GM12878 (cell line): ENCODE measurements around the gene FAM171A1. TPM values are rescaled to one million over a fixed set of nuclear protein-coding genes. Genes with fewer than 3 reads are reported as not detected.
A peak's percentile ranks its signal among the peaks of the same experiment; 100 is the strongest.

Source experiments
- ATAC-seq: fragments of 200-7000 bp; cut with Tn5 transposase; 3 replicates; pipeline ENCODE4 v1.9.1; 2020; ENCODE audit warnings: mild to moderate bottlenecking, moderate library complexity
- BruUV-seq: library from RNA; stranded (reverse); fragments of 400-500 nt; replicated peaks from 2 replicates; lab custom pipeline; 2021; lab: Mats Ljungman, UMichigan
- CTCF ChIA-PET: fragments of 300-600 bp; sonication (Branson Sonifier 250); formaldehyde crosslinking; extraction: SDS; loops from one replicate; lab custom pipeline; 2021; ENCODE audit warnings: inconsistent platforms; lab: Yijun Ruan, JAX
- POLR2A ChIA-PET: fragments of 350-600 bp; formaldehyde crosslinking; extraction: SDS; loops from one replicate; lab custom pipeline; 2021; ENCODE audit warnings: inconsistent platforms; lab: Charles Lee
- RAD21 ChIA-PET: fragments of 300-600 bp; sonication (Branson Sonifier 250); formaldehyde crosslinking; loops from one replicate; lab custom pipeline; 2023; ENCODE audit warnings: antibody characterized with exemption; ENCODE audit not compliant: unreplicated experiment; lab: Charles Lee
- SMC1A ChIA-PET: fragments of 300-600 bp; sonication (Branson Sonifier 250); formaldehyde crosslinking; loops from one replicate; lab custom pipeline; 2023; ENCODE audit not compliant: unreplicated experiment, uncharacterized antibody; lab: Charles Lee
- DNase-seq: peaks from one replicate; pipeline ENCODE4 v3.0.0-alpha.2; 2011; ENCODE audit warnings: low read depth, low spot score
- FAIRE-seq: peaks from 3 replicates; lab custom pipeline; 2011; peaks lifted over from hg19 to GRCh38; lab: Jason Lieb, UNC
- H2AFZ ChIP-seq: 2 replicates; pipeline ENCODE4 v1.6.0; 2011; ENCODE audit warnings: low read depth, low read length, control low read depth; ENCODE audit not compliant: control insufficient read depth
- H3K27ac ChIP-seq: 2 replicates; pipeline ENCODE4 v1.5.1; 2011; ENCODE audit warnings: control low read depth; ENCODE audit not compliant: control insufficient read depth, insufficient read depth
- H3K27me3 ChIP-seq, 2 experiments: replicated peaks in 1 of 2; 2 replicates each; pipeline versions ENCODE4 v1.6.0 to v1.6.1; 2011; ENCODE audit warnings: low read length in 1 of 2; ENCODE audit not compliant: control insufficient read depth in 2 of 2, insufficient read depth in 2 of 2
- H3K36me3 ChIP-seq, 2 experiments: 2 replicates each; pipeline ENCODE4 v1.5.1; 2011; ENCODE audit warnings: low read length in 1 of 2; ENCODE audit not compliant: control insufficient read depth in 2 of 2, insufficient read depth in 2 of 2
- H3K4me1 ChIP-seq: 2 replicates; pipeline ENCODE4 v1.6.1; 2011; ENCODE audit warnings: mild to moderate bottlenecking, low read length, moderate library complexity, mixed read lengths; ENCODE audit not compliant: control insufficient read depth, insufficient read depth
- H3K4me2 ChIP-seq: 2 replicates; pipeline ENCODE4 v1.6.0; 2011; ENCODE audit warnings: control low read depth; ENCODE audit not compliant: control insufficient read depth, insufficient read depth
- H3K4me3 ChIP-seq: fragments of 200-600 bp; sonication (generic); 2 replicates; pipeline ENCODE4 v1.5.1; 2016
- H3K79me2 ChIP-seq: 2 replicates; pipeline ENCODE4 v1.6.0; 2011; ENCODE audit warnings: low read length; ENCODE audit not compliant: control insufficient read depth, insufficient read depth
- H3K9ac ChIP-seq: 2 replicates; pipeline ENCODE4 v1.8.0; 2011; ENCODE audit warnings: low read length, control low read depth, mixed read lengths; ENCODE audit not compliant: control insufficient read depth, insufficient read depth
- H3K9me3 ChIP-seq: replicated peaks from 3 replicates; pipeline ENCODE4 v1.5.1; 2011; ENCODE audit warnings: mild to moderate bottlenecking, low read length; ENCODE audit not compliant: control insufficient read depth, insufficient read depth
- H4K20me1 ChIP-seq: 2 replicates; pipeline ENCODE4 v1.6.0; 2011; ENCODE audit not compliant: control insufficient read depth, insufficient read depth
- BHLHE40 ChIP-seq, 2 experiments: fragments of 450-650 bp in 1 of 2; IDR thresholded peaks; 2 replicates each; pipeline ENCODE4 v1.6.1; 2011 to 2017; ENCODE audit warnings: low read depth in 2 of 2, borderline replicate concordance in 1 of 2, improper control_type of control experiment in 1 of 2, low read length in 1 of 2, mild to moderate bottlenecking in 1 of 2
- EP300 ChIP-seq, 2 experiments: fragments of 150-350 bp in 1 of 2; IDR thresholded peaks; 2 replicates each; pipeline ENCODE4 v1.6.1; 2011 to 2012; ENCODE audit warnings: low read depth in 2 of 2, low read length in 2 of 2, borderline replicate concordance in 1 of 2, improper control_type of control experiment in 1 of 2, inconsistent platforms in 1 of 2; ENCODE audit not compliant: control insufficient read depth in 1 of 2
- ESRRA ChIP-seq: IDR thresholded peaks from 2 replicates; pipeline ENCODE4 v1.6.1; 2012; ENCODE audit warnings: mild to moderate bottlenecking, low read length, improper control_type of control experiment
- NKRF ChIP-seq: fragments of 450-650 bp; conservative IDR thresholded peaks from 2 replicates; pipeline ENCODE4 v1.6.1; 2017; ENCODE audit warnings: mild to moderate bottlenecking, moderate library complexity
- NR2C2 ChIP-seq: IDR thresholded peaks from 2 replicates; pipeline ENCODE4 v1.6.1; 2011; ENCODE audit warnings: borderline replicate concordance, low read depth; ENCODE audit not compliant: control insufficient read depth, insufficient read length
- RAD21 ChIP-seq: IDR thresholded peaks from 2 replicates; pipeline ENCODE4 v1.6.1; 2011; ENCODE audit warnings: mild to moderate bottlenecking, low read depth, low read length, moderate library complexity; ENCODE audit not compliant: insufficient read depth
- RAD51 ChIP-seq: fragments of 450-650 bp; IDR thresholded peaks from 2 replicates; pipeline ENCODE4 v1.6.1; 2016; ENCODE audit warnings: moderate library complexity, mild to moderate bottlenecking, inconsistent platforms
- SREBF2 ChIP-seq: IDR thresholded peaks from 2 replicates; pipeline ENCODE4 v1.6.1; 2012; ENCODE audit warnings: mild to moderate bottlenecking, low read length
- TARDBP ChIP-seq: IDR thresholded peaks from 2 replicates; pipeline ENCODE4 v1.6.1; 2016; ENCODE audit warnings: borderline replicate concordance
- ZBED1 ChIP-seq: IDR thresholded peaks from 2 replicates; pipeline ENCODE4 v1.6.1; 2016; ENCODE audit warnings: borderline replicate concordance
- ZBTB11 ChIP-seq: fragments of 450-650 bp; formaldehyde crosslinking; IDR thresholded peaks from 2 replicates; pipeline ENCODE4 v1.5.0; 2022; ENCODE audit warnings: mild to moderate bottlenecking, missing genetic modification characterization
- WGBS: methylation state at CpG from one replicate; pipeline ENCODE4 v1.1.6; 2016; ENCODE audit warnings: low lambda C conversion rate; ENCODE audit not compliant: insufficient replicate concordance, insufficient coverage; ENCODE audit errors: missing lambda C conversion rate; 5-methylcytosine and 5-hydroxymethylcytosine counted together
- in situ Hi-C: fragments of 300-500 bp; cut with MboI; formaldehyde crosslinking; loops from 9 replicates; pipeline ENCODE4 v1.14.3; 2018; ENCODE audit warnings: mixed read lengths
- intact Hi-C: fragments of 100-400 bp; cut with micrococcal nuclease; formaldehyde crosslinking; loops from one replicate; pipeline ENCODE4 v1.14.2; 2022; ENCODE audit not compliant: unreplicated experiment
- polyA plus RNA-seq, 11 experiments: library from polyadenylated mRNA; depleted of rRNA in 4 of 11; unstranded in 6 of 11; stranded (reverse) in 5 of 11; fragments of >200 nt; fragmentation: Nextera tagmentation in 4 of 11; fragmentation: Illumina TruSeq in 1 of 11; extraction: Ambion mirVana in 4 of 11; extraction: Trizol in 1 of 11; gene quantifications; 1 replicate in 1 of 11; 2 replicates in 10 of 11; pipeline versions ENCODE4 v1.2.1 to v1.2.3, GENCODE V29; 2011 to 2016; ENCODE audit warnings: inconsistent platforms in 2 of 11, missing spikeins in 2 of 11, low read depth in 1 of 11
- total RNA-seq, 4 experiments: library from RNA; depleted of rRNA in 3 of 4; stranded (reverse); fragments of >200 nt in 3 of 4; fragmentation: Illumina TruSeq in 1 of 4; extraction: Trizol in 1 of 4; gene quantifications; 2 replicates each; pipeline versions ENCODE4 v1.2.1 to v1.2.3, GENCODE V29; 2013 to 2021
- TF ChIP-seq, protein P1 (sequence below): IDR thresholded peaks from 2 replicates; pipeline ENCODE4 v1.6.1; 2011; ENCODE audit warnings: borderline replicate concordance, low read depth, mild to moderate bottlenecking, moderate library complexity, mixed read lengths, low read length; ENCODE audit not compliant: insufficient read depth; ENCODE audit errors: extremely low read length

The FAM171A1 gene
- total and polyA plus RNA-seq, 10 of the 15 experiments (the other 5 are each of a cell fraction or from before 2014, with no cell fraction given), result 0.05 to 0.28 (median 0.10) TPM; not detected in 1

GRCh38 chr10:15254808-15255648 lies 116.1 kb downstream of the FAM171A1 start (continued):
- TF ChIP-seq, protein P1, sequence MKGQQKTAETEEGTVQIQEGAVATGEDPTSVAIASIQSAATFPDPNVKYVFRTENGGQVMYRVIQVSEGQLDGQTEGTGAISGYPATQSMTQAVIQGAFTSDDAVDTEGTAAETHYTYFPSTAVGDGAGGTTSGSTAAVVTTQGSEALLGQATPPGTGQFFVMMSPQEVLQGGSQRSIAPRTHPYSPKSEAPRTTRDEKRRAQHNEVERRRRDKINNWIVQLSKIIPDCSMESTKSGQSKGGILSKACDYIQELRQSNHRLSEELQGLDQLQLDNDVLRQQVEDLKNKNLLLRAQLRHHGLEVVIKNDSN, result no peak
- TF ChIP-seq EP300 (IDR thresholded peaks at IDR 0.05; ENCODE audit: borderline replicate concordance in 1 of 2, control insufficient read depth in 1 of 2, low read depth in 2 of 2, low read length in 2 of 2), result no peak
- TF ChIP-seq, all 136 proteins: peak for 9

DNA sequence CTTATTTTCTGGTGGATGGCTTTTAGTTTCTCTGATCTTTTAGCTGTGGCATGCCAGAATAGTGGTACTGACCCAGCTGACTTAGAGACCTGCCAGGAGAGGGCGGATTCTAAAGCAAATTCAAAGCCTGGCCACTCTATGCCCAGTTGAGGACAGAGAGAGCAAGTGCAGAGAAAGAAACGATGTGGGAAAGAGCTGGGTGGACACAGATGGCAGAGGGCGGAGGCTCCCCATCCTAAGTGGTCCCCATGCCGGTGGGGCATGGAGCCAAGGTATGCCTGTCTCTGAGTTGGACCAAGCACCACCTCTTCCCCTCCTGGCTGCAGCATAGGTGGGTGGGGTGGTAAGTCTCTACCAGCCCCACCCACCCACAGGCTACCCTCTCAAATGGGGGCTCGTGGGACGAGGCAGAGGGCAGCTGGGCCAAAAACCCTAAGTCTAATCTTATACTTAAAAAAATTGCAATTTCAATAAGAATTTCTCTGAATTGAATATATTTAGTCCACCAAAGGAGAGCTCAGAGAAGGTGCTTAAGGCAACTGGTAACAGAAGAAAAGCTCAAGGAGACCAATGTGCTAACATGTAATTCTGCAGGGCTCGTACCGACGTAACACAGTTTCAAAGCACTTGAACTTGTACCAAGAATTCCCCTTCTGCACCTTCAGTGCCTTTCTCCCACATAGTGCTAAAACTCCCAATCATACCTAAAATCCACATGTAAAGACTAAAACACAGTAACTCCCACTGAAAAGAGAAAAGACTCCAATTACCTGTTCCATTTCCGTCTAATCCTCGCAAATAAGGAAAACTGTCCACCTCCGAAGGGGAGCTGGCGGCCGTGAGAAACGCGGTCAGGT lies 116.9 kb downstream of the FAM171A1 start:
- RAD21 ChIA-PET, result no interaction called here
- Histone ChIP-seq H3K9ac (no peak overlapping the region; the same call in 1 of the 2 replicates), H4K20me1 (no peaks in the 10 kb centered on the region), H3K36me3 (no peaks in the 10 kb centered on the region), H3K9me3 (no peaks in the 10 kb centered on the region), H3K27me3 (no peaks in the 10 kb centered on the region; a peak in 1 of 4 replicates), H3K4me1 (peaks cover 5% of the 10 kb centered on the region), H3K4me3 (peak overlapping the region; percentile 10; the same call in 1 of the 2 replicates), H2AFZ (peak overlapping the region; percentile 48), H3K4me2 (peak overlapping the region; percentile 50), H3K27ac (no peak overlapping the region), H3K79me2 (no peaks in the 10 kb centered on the region)
- DNase-seq, result peak; percentile 26
- POLR2A ChIA-PET, result no interaction called here
- WGBS, result 28% methylated on average over 16 of the region's 16 CpGs
- SMC1A ChIA-PET, result no interaction called here
- in situ Hi-C loops (no loop called here), intact Hi-C loops (no loop called here)
- CTCF ChIA-PET, result interaction anchor here (0.5 kb wide), 1 partner anchor 330 kb away, joined by 3 read pairs; no protein-coding TSS in a partner anchor
- peak; percentile 38 for ATAC-seq
- BruUV-seq, result no TSS peak
- FAIRE-seq, result peak; percentile 23
- TF ChIP-seq RAD51 (no peak), NR2C2 (no peak), BHLHE40 (IDR thresholded peaks at IDR 0.05; ENCODE audit: borderline replicate concordance in 1 of 2, low read depth in 2 of 2, low read length in 1 of 2) (no peak), NKRF (no peak), SREBF2 (no peak), ESRRA (no peak), ZBTB11 (CRISPR knock-in tag) (no peak), ZBED1 (no peak), RAD21 (no peak), TARDBP (no peak)
